OCI-LY3 (cell line): ENCODE data around the gene DCAF12.

Source experiments
- H2AFZ ChIP-seq: fragments of 200-600, 300-600 bp; shearing (Covaris generic); 2 replicates; pipeline ENCODE4 v1.6.0; 2014; ENCODE audit warnings: antibody characterized with exemption, low read depth, low read length
- H3K27ac ChIP-seq: fragments of 200-600, 300-600 bp; sonication (generic); 2 replicates; pipeline ENCODE4 v1.5.1; 2014; ENCODE audit warnings: mild to moderate bottlenecking, low read length, moderate library complexity, mixed read lengths
- H3K27me3 ChIP-seq: fragments of 200-600, 300-600 bp; sonication (generic); 2 replicates; pipeline ENCODE4 v1.6.1; 2014; ENCODE audit warnings: low read depth, low read length, mixed read lengths
- H3K36me3 ChIP-seq: fragments of 200-600, 300-600 bp; sonication (generic); replicated peaks from 2 replicates; pipeline ENCODE3; 2014; ENCODE audit warnings: low read depth, low read length, mixed read lengths
- H3K4me1 ChIP-seq: fragments of 300-600, 200-600 bp; sonication (generic); 2 replicates; pipeline ENCODE4 v1.6.1; 2014; ENCODE audit warnings: low read length, mixed read lengths
- H3K4me2 ChIP-seq: fragments of 200-600, 300-600 bp; sonication (generic); 2 replicates; pipeline ENCODE4 v1.6.1; 2014; ENCODE audit warnings: low read length, mixed read lengths
- H3K4me3 ChIP-seq: fragments of 300-600, 200-600 bp; sonication (generic); 2 replicates; pipeline ENCODE4 v1.5.1; 2014; ENCODE audit warnings: antibody characterized with exemption, mild to moderate bottlenecking, low read length, moderate library complexity
- H3K79me2 ChIP-seq: fragments of 300-600, 200-600 bp; shearing (Covaris generic); 2 replicates; pipeline ENCODE4 v1.6.1; 2014; ENCODE audit warnings: mild to moderate bottlenecking, low read length, mixed read lengths
- H3K9ac ChIP-seq: fragments of 300-600, 200-600 bp; shearing (Covaris generic); 2 replicates; pipeline ENCODE4 v1.6.0; 2014; ENCODE audit warnings: mild to moderate bottlenecking, low read length, moderate library complexity
- H3K9me3 ChIP-seq: fragments of 200-600, 300-600 bp; shearing (Covaris generic); 2 replicates; pipeline ENCODE4 v1.6.1; 2014; ENCODE audit warnings: low read length, mixed read lengths; ENCODE audit not compliant: insufficient read depth
- H4K20me1 ChIP-seq: fragments of 200-600, 300-600 bp; sonication (generic); 2 replicates; pipeline ENCODE4 v1.6.1; 2016; ENCODE audit warnings: low read length, mixed read lengths; ENCODE audit not compliant: insufficient read depth
- CTCF ChIP-seq: fragments of 200-600, 300-600 bp; sonication (generic); IDR thresholded peaks from 2 replicates; pipeline ENCODE4 v1.5.1; 2014; ENCODE audit warnings: antibody characterized with exemption, low read length, low read depth
- EZH2phosphoT487 ChIP-seq: fragments of 200-600 bp; shearing (Covaris generic); IDR thresholded peaks from 2 replicates; pipeline ENCODE4 v1.6.1; 2018; ENCODE audit warnings: antibody characterized with exemption, mixed run types, low read depth

Gene DCAF12

GRCh38 chr9:34157898-34158297, 31.4 kb upstream of the DCAF12 start:
- Histone ChIP-seq H3K27ac (no peak overlapping the region), H3K9me3 (no peaks in the 10 kb centered on the region), H3K79me2 (no peaks in the 10 kb centered on the region), H3K9ac (no peak overlapping the region), H3K4me1 (no peaks in the 10 kb centered on the region), H2AFZ (no peak overlapping the region), H3K4me2 (no peak overlapping the region), H3K27me3 (no peaks in the 10 kb centered on the region), H3K4me3 (no peak overlapping the region), H4K20me1 (no peaks in the 10 kb centered on the region), H3K36me3 (no peaks in the 10 kb centered on the region)
- TF ChIP-seq EZH2phosphoT487 (no peak), CTCF (no peak)

- no peak overlapping the region for H3K27ac ChIP-seq
- no peaks in the 10 kb centered on the region for H3K36me3 ChIP-seq
- H3K27me3 ChIP-seq, result no peaks in the 10 kb centered on the region
- H3K4me1 ChIP-seq, result no peaks in the 10 kb centered on the region
- H2AFZ ChIP-seq, result no peak overlapping the region
- TF ChIP-seq EZH2phosphoT487 (no peak), CTCF (no peak)
- no peak overlapping the region for H3K4me2 ChIP-seq
- H3K9ac ChIP-seq, result no peak overlapping the region
- no peak overlapping the region for H3K4me3 ChIP-seq
- no peaks in the 10 kb centered on the region for H4K20me1 ChIP-seq
- no peaks in the 10 kb centered on the region for H3K9me3 ChIP-seq
- no peaks in the 10 kb centered on the region for H3K79me2 ChIP-seq
These were observed 30.8 kb upstream of the DCAF12 start for GRCh38 chr9:34157318-34157717.

GRCh38 chr9:34154057-34154456, 27.6 kb upstream of the DCAF12 start:
- no peak overlapping the region for H2AFZ ChIP-seq

GRCh38 chr9:34151398-34151797, 24.9 kb upstream of the DCAF12 start:
- Histone ChIP-seq H3K4me2 (no peak overlapping the region), H3K4me3 (no peak overlapping the region), H3K36me3 (no peaks in the 10 kb centered on the region), H2AFZ (no peak overlapping the region), H3K4me1 (no peaks in the 10 kb centered on the region), H3K9ac (no peak overlapping the region), H3K27ac (no peak overlapping the region), H3K79me2 (no peaks in the 10 kb centered on the region), H3K9me3 (no peaks in the 10 kb centered on the region), H4K20me1 (no peaks in the 10 kb centered on the region), H3K27me3 (no peaks in the 10 kb centered on the region)
- TF ChIP-seq EZH2phosphoT487 (no peak), CTCF (no peak)

More at GRCh38 chr9:34154057-34154456, 27.6 kb upstream of the DCAF12 start:
- no peak overlapping the region for H3K4me2 ChIP-seq
- H3K4me1 ChIP-seq, result no peaks in the 10 kb centered on the region
- no peak for TF ChIP-seq CTCF
- no peak for TF ChIP-seq EZH2phosphoT487
- H3K27ac ChIP-seq, result no peak overlapping the region
- H3K9me3 ChIP-seq, result no peaks in the 10 kb centered on the region
- H4K20me1 ChIP-seq, result no peaks in the 10 kb centered on the region
- H3K79me2 ChIP-seq, result no peaks in the 10 kb centered on the region
- H3K9ac ChIP-seq, result no peak overlapping the region
- H3K4me3 ChIP-seq, result no peak overlapping the region
- H3K27me3 ChIP-seq, result no peaks in the 10 kb centered on the region
- H3K36me3 ChIP-seq, result no peaks in the 10 kb centered on the region
